ENCODE data around the gene RAB12. TPM values are rescaled to one million over a fixed set of nuclear protein-coding genes. Genes with fewer than 3 reads are reported as not detected.

RAB12 gene
- total and polyA plus RNA-seq, 2 of the 8 experiments (the other 6 are each of a cell fraction or from before 2014, with no cell fraction given) = 19.7 to 45.9 TPM

DNA sequence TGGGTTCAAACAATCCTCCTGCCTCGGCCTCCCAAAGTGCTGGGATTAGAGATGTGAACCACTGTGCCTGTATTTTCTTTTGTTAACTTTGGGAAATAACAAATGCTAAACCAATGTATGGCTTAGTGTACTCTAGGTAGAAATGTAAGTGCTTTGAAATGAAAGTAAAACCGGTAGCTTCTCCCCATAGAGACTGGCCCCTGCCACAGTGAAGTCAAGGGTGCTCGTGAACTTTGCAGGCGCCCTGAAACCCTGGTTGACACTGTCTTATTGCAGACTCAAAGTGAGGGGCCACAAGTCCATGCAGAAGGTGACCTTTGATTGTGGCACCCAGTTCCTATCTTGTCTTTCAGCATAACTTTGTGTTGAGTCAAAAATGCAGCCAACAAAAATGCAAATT is 72.0 kb downstream of the RAB12 start:
- Histone ChIP-seq H3K14ac (ENCODE audit: insufficient read length) (no peak overlapping the region), H3K36me3 (ENCODE audit: control insufficient read depth in 2 of 4, insufficient read depth in 4 of 4, low read length in 3 of 4) (no peaks in the 10 kb centered on the region), H3K9me3 (ENCODE audit: insufficient read depth in 2 of 2, low read depth in 1 of 2, low read length in 1 of 2) (no peaks in the 10 kb centered on the region), H2BK20ac (ENCODE audit: low read length) (no peak overlapping the region), H4K5ac (ENCODE audit: insufficient read length, low read depth, low read length) (no peak overlapping the region), H3K23me2 (ENCODE audit: low read depth, low read length) (no peaks in the 10 kb centered on the region), H3K9ac (replicated peaks in 1 of 4; ENCODE audit: extremely low read depth in 1 of 4, low read depth in 3 of 4, low read length in 3 of 4) (no peak overlapping the region), H4K91ac (replicated peaks; ENCODE audit: insufficient read length, low read length) (no peak overlapping the region), H2AFZ (ENCODE audit: low read length) (no peak overlapping the region), H4K20me1 (replicated peaks in 1 of 2; ENCODE audit: control insufficient read depth in 1 of 2, insufficient read depth in 2 of 2, low read length in 2 of 2) (no peaks in the 10 kb centered on the region), H2BK5ac (ENCODE audit: low read depth, low read length) (no peak overlapping the region), H2BK12ac (ENCODE audit: low read depth, low read length) (no peak overlapping the region), H3K4me3 (ENCODE audit: extremely low read depth in 1 of 4, insufficient read depth in 2 of 4, low read depth in 3 of 4, low read length in 4 of 4) (no peak overlapping the region), H3K27me3 (replicated peaks in 1 of 4; ENCODE audit: control insufficient read depth in 3 of 4, extremely low read depth in 1 of 4, insufficient read depth in 3 of 4, low read length in 3 of 4) (no peaks in the 10 kb centered on the region), H2BK15ac (ENCODE audit: low read length) (no peak overlapping the region), H3K56ac (replicated peaks; ENCODE audit: insufficient read length, low read depth, low read length) (no peak overlapping the region), H3K4me2 (ENCODE audit: insufficient read depth in 1 of 2, low read depth in 2 of 2, low read length in 2 of 2) (no peak overlapping the region), H3K23ac (ENCODE audit: insufficient read length) (no peak overlapping the region), H3K4me1 (replicated peaks in 1 of 4; ENCODE audit: control insufficient read depth in 3 of 4, insufficient read depth in 4 of 4, low read length in 3 of 4) (peaks cover 0 to 3% (median 1%) of the 10 kb centered on the region in 4 experiments; a peak in 1 of 7 replicates), H2AK5ac (ENCODE audit: low read depth, low read length) (no peak overlapping the region), H3K79me1 (ENCODE audit: low read depth, low read length) (no peaks in the 10 kb centered on the region), H3K27ac (ENCODE audit: low read depth, low read length) (no peak overlapping the region), H3K4ac (replicated peaks; ENCODE audit: insufficient read length, low read depth, low read length) (no peak overlapping the region), H3K18ac (ENCODE audit: extremely low read depth, low read length) (no peak overlapping the region), H4K8ac (ENCODE audit: extremely low read depth, insufficient read depth, low read length) (no peak overlapping the region), H2BK120ac (replicated peaks; ENCODE audit: low read depth, low read length) (no peak overlapping the region), H3K79me2 (ENCODE audit: control insufficient read depth in 1 of 2, insufficient read depth in 2 of 2, low read length in 2 of 2) (no peaks in the 10 kb centered on the region)
- no peak for TF ChIP-seq TAF1 (IDR thresholded peaks at IDR 0.05; ENCODE audit: low read depth, low read length)
- TF ChIP-seq ZNF274 (IDR thresholded peaks at IDR 0.05; ENCODE audit: borderline replicate concordance, extremely low read depth, low read length) = no peak
- no peak for TF ChIP-seq RXRA (IDR thresholded peaks at IDR 0.05; ENCODE audit: insufficient read depth, low read depth, low read length)
- no peak for TF ChIP-seq KDM5A (IDR thresholded peaks at IDR 0.05; ENCODE audit: low read length)
- no peak for TF ChIP-seq RNF2 (IDR thresholded peaks at IDR 0.05; ENCODE audit: borderline replicate concordance, low read depth, low read length, missing control alignments, poor library complexity, severe bottlenecking)
- TF ChIP-seq SAP30 (IDR thresholded peaks at IDR 0.05; ENCODE audit: insufficient read depth, insufficient replicate concordance, low read length) = no peak
- TF ChIP-seq YY1 (IDR thresholded peaks at IDR 0.05; ENCODE audit: low read depth, low read length) = no peak
- no peak for TF ChIP-seq NANOG (IDR thresholded peaks at IDR 0.05; ENCODE audit: insufficient read depth, low read depth, low read length, poor library complexity, severe bottlenecking)
- no peak for TF ChIP-seq SP4 (IDR thresholded peaks at IDR 0.05; ENCODE audit: low read length)
- no peak for TF ChIP-seq EZH2 (IDR thresholded peaks at IDR 0.05; ENCODE audit: low read depth, low read length, severe bottlenecking)
- no peak for TF ChIP-seq TCF12 (IDR thresholded peaks at IDR 0.05; ENCODE audit: low read depth, low read length)
- TF ChIP-seq SIN3A (conservative IDR thresholded peaks at IDR 0.05 in 1 of 2, IDR thresholded peaks at IDR 0.05 in 1 of 2; ENCODE audit: low read depth in 1 of 2, low read length in 2 of 2) = no peak
- WGBS, 2 experiments (ENCODE audit: extremely low coverage in 1 of 2, insufficient coverage in 1 of 2, insufficient read length in 1 of 2, insufficient replicate concordance in 2 of 2, low coverage in 1 of 2, low lambda C conversion rate in 2 of 2, missing lambda C conversion rate in 1 of 2) = 89% methylated on average over 4 of the region's 4 CpGs; no CpG with 5 or more reads in 1 of the 2 experiments
- no peak for FAIRE-seq
- no peak for DNase-seq (ENCODE audit: low read depth in 1 of 2, low spot score in 2 of 2)
- ChIA-PET CTCF (ENCODE audit: partially characterized antibody) (interaction anchor here (1.2 to 2.2 kb wide), 4 partner anchors 9 to 289 kb away, joined by 3 to 5 read pairs (median 3); no protein-coding TSS in a partner anchor), POLR2A (ENCODE audit: partially characterized antibody) (no interaction called here)
